Thymus (tissue), 11 donors: ENCODE measurements around the gene TOM1L2. TPM values are rescaled to one million over a fixed set of nuclear protein-coding genes. Genes with fewer than 3 reads are reported as not detected.

Experiments
- DNase-seq, 9 donors: peaks; one replicate each; pipeline ENCODE4 v3.0.0-alpha.2; 2013; ENCODE audit warnings: low spot score in 9 of 9, low read depth in 6 of 9, missing footprints in 1 of 9
- H3K27ac ChIP-seq, 2 donors: one replicate each; pipeline ENCODE4 v1.5.1; 2013; ENCODE audit warnings: control low read depth in 1 of 2, low read depth in 1 of 2, low read length in 1 of 2, mild to moderate bottlenecking in 1 of 2, moderate library complexity in 1 of 2
- H3K27me3 ChIP-seq, 2 donors: one replicate each; pipeline ENCODE4 v1.5.1; 2013; ENCODE audit warnings: low read length in 1 of 2; ENCODE audit not compliant: control insufficient read depth in 2 of 2, insufficient read depth in 1 of 2
- H3K36me3 ChIP-seq, 2 donors: one replicate each; pipeline ENCODE4 v1.5.1; 2013; ENCODE audit warnings: low read length in 1 of 2, mild to moderate bottlenecking in 1 of 2, moderate library complexity in 1 of 2; ENCODE audit not compliant: control insufficient read depth in 2 of 2, insufficient read depth in 2 of 2
- H3K4me1 ChIP-seq, 2 donors: one replicate each; pipeline ENCODE4 v1.5.1; 2013; ENCODE audit warnings: low read length in 2 of 2; ENCODE audit not compliant: control insufficient read depth in 2 of 2, insufficient read depth in 2 of 2
- H3K4me3 ChIP-seq, 2 donors: one replicate each; pipeline ENCODE4 v1.5.1; 2013; ENCODE audit warnings: low read length in 2 of 2, control low read depth in 1 of 2, mild to moderate bottlenecking in 1 of 2
- H3K9me3 ChIP-seq, 2 donors: one replicate each; pipeline ENCODE4 v1.5.1; 2013; ENCODE audit warnings: low read length in 1 of 2, mild to moderate bottlenecking in 1 of 2; ENCODE audit not compliant: control insufficient read depth in 2 of 2, insufficient read depth in 1 of 2
- whole genome bisulfite sequencing: extraction: QIAGEN DNeasy Blood & Tissue Kit; methylation state at CpG from one replicate; pipeline ENCODE4 v1.1.7; 2013; 5-methylcytosine and 5-hydroxymethylcytosine counted together
- polyA plus RNA-seq: library from polyadenylated mRNA; stranded (reverse); fragments of 200-250 nt; gene quantifications from one replicate; pipeline ENCODE4 v1.2.3, GENCODE V29; 2013
- total RNA-seq: library from RNA; stranded (reverse); fragments of 120-200 nt; gene quantifications from one replicate; pipeline ENCODE4 v1.2.4, GENCODE V29; 2013
- donor health status: healthy.

The TOM1L2 gene
- total and polyA plus RNA-seq, 2 donors = 6.6 to 17.5 TPM

DNA sequence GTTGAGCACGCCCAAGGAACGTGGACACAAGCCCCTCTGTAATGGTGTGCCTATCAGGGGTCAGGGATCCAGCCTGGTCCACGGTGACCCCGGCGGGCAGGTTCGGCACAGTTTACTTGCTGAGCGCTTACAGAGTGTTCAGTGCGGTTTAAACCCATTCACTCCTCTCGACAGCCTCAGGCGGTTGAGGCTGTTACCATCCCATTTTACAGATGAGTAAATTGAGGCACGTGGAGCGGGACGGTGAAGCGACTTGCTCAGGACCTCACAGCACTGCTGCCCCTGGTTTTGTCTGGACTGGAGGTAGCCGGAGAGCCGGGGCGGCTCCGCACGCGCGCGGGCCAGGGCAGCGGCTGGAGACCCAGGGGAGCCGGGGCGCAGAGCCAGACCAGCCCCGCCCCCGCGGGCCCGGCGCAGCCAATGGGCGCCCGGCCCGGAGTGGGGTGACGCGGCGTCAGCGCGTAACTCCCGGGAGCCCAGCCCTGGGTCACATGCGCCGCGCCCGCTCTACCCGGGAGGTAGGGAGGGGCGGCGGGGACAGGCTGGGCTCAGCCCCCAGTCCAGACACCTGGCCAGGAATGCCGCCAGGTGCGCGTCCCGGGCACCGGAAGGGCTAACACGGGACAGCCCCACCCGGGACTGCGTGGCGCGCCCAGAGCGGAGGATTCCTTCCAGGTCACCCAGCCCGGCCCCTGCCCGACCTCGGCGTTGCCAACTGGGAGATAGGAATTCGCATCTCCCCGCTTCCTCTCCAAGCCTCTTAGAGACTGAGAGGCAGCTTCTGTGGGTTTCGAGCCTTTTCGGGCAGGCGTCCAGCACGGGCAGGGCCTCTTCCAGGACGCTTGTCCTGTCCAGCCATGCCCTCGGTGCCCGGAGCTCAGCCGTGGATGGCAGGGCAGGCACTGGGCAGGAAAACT lies 132.2 kb downstream of the TOM1L2 start:
- peaks cover 0 to 3% of the 10 kb centered on the region in 2 donors for H3K36me3 ChIP-seq
- peak in 4 of 9 donors; percentile 65 to 83 (median 78) for DNase-seq
- H3K27ac ChIP-seq = peak overlapping the region; percentile 47 to 89
- H3K4me3 ChIP-seq = peak overlapping the region; percentile 43 to 44
- no peaks in the 10 kb centered on the region for H3K27me3 ChIP-seq
- peaks cover 29 to 66% of the 10 kb centered on the region in 2 donors for H3K4me1 ChIP-seq
- WGBS = 9% methylated on average over 71 of the region's 71 CpGs
- H3K9me3 ChIP-seq = no peaks in the 10 kb centered on the region

DNA sequence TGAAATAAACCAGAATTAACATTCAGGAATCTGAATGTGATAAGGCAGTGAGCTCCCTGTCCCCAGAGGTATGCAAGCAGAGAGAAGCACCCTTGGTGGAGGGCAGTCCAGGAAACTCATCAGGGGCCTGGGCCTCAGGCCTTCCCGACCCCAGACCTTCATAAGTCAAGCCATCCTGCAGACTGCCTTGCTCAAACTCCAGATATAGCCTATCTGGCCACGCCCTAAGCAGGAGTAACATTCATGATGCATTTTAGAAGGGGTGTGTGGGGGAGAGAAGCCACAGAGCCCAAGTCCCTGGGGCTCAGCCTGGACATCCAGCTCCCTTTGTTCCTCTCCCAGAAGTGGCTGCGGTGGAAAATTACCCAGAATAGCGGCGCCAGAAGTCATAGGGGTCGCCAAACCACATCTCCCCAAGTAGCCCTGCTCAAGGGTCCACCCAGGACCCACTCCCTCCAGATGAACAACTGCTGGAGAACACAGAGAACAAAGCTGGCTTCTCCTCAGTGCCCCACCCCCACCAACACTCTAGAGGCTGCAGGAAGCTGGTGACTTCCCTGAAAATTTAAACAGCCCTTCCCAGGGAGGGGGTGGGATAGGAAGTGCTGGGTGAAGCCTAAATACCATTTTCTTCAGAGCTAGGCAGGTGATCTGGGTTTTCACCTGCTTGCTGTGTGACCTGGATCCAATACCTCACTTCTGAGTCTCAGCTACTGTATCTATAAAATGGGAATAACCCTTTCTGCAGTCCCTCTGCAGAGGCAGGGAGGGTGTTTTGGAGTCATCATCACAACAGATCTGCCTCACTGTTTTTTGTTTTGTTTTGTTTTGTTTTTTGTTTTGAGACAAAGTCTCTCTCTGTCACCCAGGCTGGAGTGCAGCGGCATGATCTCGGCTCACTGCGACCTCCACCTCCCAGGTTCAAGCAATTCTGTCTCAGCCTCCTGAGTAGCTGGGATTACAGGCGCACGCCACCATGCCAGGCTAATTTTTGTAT lies 133.9 kb downstream of the TOM1L2 start:
- H3K27ac ChIP-seq = peak overlapping the region in 1 of 2 donors; percentile 91
- 71% methylated on average over 11 of the region's 11 CpGs for WGBS
- no peaks in the 10 kb centered on the region for H3K27me3 ChIP-seq
- peaks cover 0 to 6% of the 10 kb centered on the region in 2 donors for H3K36me3 ChIP-seq
- no peak overlapping the region for H3K4me3 ChIP-seq
- DNase-seq = peak in 1 of 9 donors; percentile 38
- no peaks in the 10 kb centered on the region for H3K9me3 ChIP-seq
- peaks cover 31 to 74% of the 10 kb centered on the region in 2 donors for H3K4me1 ChIP-seq

DNA sequence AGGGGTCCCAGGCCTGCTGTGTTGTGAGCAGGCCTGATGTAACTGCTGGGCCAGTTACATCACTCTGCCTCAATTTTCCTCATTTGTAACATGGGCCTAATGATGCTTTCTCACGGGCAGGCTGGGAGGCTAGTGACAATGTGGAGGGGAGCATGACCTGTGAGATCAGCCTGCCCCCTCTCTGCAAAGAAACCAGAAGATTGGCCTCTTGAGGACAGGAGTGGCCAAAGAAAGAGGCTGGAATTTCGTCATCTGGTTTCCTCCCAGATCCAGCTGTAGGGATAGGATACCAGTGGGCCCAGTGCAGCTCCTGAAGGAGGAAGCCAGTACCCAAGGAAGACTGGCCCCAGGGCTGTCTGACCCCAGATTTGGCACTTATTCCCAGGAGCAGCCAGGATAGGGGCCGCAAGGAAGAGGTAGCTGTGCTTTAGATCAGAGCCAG lies 134.8 kb downstream of the TOM1L2 start:
- H3K4me1 ChIP-seq = peaks cover 31 to 74% of the 10 kb centered on the region in 2 donors
- DNase-seq = no peak

DNA sequence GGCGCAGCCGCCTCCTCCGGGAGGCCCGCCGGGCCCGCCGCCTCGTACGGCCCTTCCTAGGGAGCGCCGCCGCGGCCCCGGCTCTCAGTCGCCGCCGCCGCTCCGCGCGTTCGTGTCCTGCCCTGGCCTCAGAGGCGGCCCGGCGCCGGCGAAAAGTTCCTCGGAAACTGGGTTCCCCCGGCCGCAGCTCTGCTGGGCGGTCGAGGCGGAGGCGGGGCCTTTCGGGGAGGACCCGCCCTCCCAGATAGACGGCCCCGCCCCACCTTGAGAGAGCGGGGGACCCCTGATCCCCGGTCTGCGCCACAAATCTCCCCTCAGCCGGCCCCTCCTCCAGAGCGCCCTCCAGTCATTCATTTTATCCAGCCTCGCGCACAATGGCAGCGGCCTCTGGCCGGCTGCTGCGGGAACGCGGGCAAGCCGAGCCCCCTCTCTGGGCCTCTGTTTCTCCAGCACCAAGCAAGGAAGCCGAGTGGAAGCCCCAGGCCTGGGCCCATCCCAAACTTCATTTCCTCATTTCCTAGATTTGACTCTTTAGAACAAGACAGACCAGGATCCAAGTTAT lies 135.3 kb downstream of the TOM1L2 start, which contains the start of gene SREBF1:
TSS of gene SREBF1 (minus strand) at position 169 of the 562 bp plus-strand sequence. CDS start 169 bp downstream, outside the sequence.
- peak in 4 of 9 donors; percentile 59 to 82 (median 70) for DNase-seq
- WGBS = 3% methylated on average over 52 of the region's 52 CpGs

More for the DNA sequence above, 134.8 kb downstream of the TOM1L2 start:
- Histone ChIP-seq H3K4me3 (peak overlapping the region; percentile 74 to 79), H3K27ac (peak overlapping the region; percentile 91 to 94), H3K27me3 (no peaks in the 10 kb centered on the region), H3K36me3 (peaks cover 0 to 7% of the 10 kb centered on the region in 2 donors), H3K9me3 (no peaks in the 10 kb centered on the region)
- 91% methylated on average over 3 of the region's 3 CpGs for WGBS

DNA sequence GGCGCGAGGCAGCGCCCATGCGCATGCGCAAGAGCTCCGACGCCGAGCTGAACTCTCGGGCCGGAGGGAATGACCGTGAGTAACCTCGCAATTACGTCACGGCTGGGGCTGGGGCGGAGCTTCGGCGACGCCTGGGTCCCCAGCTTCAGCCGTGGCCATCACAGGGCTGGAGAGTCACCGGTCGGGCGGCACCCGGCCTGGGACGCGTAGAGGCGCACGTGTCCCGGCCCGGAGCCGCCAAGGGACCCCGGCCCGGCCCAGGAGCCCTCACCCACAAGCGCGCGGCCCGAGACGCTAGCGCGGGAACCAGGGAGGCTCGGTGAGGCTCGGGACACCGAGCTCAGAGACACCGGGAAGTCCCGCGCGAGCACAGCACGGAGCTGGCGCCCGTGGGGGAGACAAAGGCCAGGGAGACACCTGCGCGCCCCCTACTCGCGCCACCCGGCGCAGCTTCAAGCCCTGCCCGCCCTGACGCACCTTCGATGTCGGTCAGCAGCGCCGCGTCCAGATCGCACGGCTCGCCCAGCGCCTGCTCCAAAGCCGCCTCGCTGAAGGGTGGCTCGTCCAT lies 135.9 kb downstream of the TOM1L2 start:
- peaks cover 31 to 74% of the 10 kb centered on the region in 2 donors for H3K4me1 ChIP-seq
- H3K36me3 ChIP-seq = peaks cover 3 to 16% of the 10 kb centered on the region in 2 donors
- H3K27ac ChIP-seq = peak overlapping the region; percentile 91 to 94
- no peaks in the 10 kb centered on the region for H3K27me3 ChIP-seq
- peak overlapping the region; percentile 74 to 79 for H3K4me3 ChIP-seq
- DNase-seq = peak; percentile 80 to 94 (median 88)
- WGBS = under 1% methylated on average over 69 of the region's 69 CpGs
- H3K9me3 ChIP-seq = no peaks in the 10 kb centered on the region

More for the DNA sequence above, 135.3 kb downstream of the TOM1L2 start, which contains the start of gene SREBF1:
- peaks cover 31 to 75% of the 10 kb centered on the region in 2 donors for H3K4me1 ChIP-seq
- H3K27me3 ChIP-seq = no peaks in the 10 kb centered on the region
- no peaks in the 10 kb centered on the region for H3K9me3 ChIP-seq
- H3K27ac ChIP-seq = peak within 1 kb of the TSS; percentile 91 to 94
- peaks cover 0 to 11% of the 10 kb centered on the region in 2 donors for H3K36me3 ChIP-seq
- peak within 1 kb of the TSS; percentile 74 to 79 for H3K4me3 ChIP-seq

DNA sequence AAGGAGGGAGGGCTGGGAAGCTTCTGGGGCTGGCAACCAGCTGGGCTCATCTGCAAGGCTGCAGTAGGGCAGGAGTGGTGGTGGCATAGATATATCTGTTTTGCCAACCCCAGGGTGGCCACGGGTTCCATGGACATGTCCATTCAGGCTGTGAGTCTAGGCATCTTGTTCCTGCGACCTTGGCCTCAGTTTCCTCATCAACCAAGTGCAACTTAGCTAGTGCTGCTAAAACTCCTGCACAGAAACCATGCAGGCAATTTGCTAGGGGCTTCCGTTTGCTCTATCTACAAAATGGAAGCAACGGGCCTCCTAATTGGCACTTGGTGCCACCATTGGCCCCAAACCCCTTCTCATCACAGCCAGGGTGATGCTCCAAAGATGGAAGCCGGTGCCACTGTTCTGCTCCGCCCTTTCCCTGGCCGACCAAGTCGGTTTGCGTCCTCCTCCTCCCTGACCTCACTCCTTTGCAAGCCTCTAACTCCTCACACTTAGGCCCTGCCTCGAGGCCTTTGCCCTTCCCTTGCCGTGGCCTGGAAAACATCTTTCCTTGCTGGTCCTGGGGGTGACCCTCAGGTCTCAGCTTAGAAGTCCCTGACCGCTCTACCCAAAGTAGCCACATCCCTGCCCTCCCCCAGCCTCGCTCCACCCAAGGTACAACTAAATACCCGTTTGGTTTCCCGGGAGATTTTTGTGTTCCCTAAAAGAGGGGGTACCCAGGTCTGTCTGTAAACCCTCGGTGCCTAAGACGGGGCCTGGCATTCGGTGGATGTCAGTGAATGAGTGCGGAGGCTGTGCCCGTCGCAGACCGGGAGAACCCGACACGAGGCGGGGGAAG lies 136.6 kb downstream of the TOM1L2 start:
- H3K9me3 ChIP-seq = no peaks in the 10 kb centered on the region
- H3K4me3 ChIP-seq = peak overlapping the region; percentile 74 to 79
- H3K27ac ChIP-seq = peak overlapping the region; percentile 80 to 91
- DNase-seq = no peak
- no peaks in the 10 kb centered on the region for H3K27me3 ChIP-seq
- peaks cover 31 to 67% of the 10 kb centered on the region in 2 donors for H3K4me1 ChIP-seq
- 42% methylated on average over 25 of the region's 25 CpGs for WGBS
- peaks cover 3 to 23% of the 10 kb centered on the region in 2 donors for H3K36me3 ChIP-seq

DNA sequence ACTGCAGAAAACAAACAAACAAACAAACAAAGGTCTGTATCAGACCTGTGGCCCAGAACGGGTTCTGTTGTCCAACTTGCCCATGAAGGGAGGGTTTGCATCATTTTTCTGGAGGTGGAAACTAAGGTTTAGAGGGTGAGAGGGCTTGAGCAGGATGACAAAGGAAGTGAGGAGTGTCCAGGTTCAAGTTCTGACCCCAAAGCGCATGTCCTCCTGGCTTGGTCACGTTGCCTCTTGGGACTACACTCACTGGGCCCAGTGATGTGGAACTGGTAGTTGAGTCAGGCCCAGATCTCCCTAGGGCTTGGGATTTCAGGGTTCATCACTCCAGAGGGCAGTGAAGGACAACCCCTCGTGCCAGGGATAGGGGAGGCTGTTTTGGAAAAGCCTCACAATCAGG lies 137.2 kb downstream of the TOM1L2 start:
- H3K4me1 ChIP-seq = peaks cover 31 to 65% of the 10 kb centered on the region in 2 donors
- no peak for DNase-seq
- peaks cover 0 to 2% of the 10 kb centered on the region in 2 donors for H3K9me3 ChIP-seq
- H3K36me3 ChIP-seq = peaks cover 3 to 23% of the 10 kb centered on the region in 2 donors
- H3K27me3 ChIP-seq = no peaks in the 10 kb centered on the region
- H3K27ac ChIP-seq = peak overlapping the region in 1 of 2 donors; percentile 91
- WGBS = 95% methylated on average over 4 of the region's 4 CpGs
- peak overlapping the region in 1 of 2 donors; percentile 79 for H3K4me3 ChIP-seq
